GM12892 (cell line): ENCODE results near the gene PAPSS2.

Experiments
- POLR2A ChIP-seq: IDR thresholded peaks from 2 replicates; pipeline ENCODE4 v1.6.1; 2011; ENCODE audit warnings: low read depth, low read length, control low read depth
- POLR2AphosphoS5 ChIP-seq: IDR thresholded peaks from 2 replicates; pipeline ENCODE4 v1.6.1; 2011; ENCODE audit warnings: low read depth, low read length, control low read depth
- TAF1 ChIP-seq: IDR thresholded peaks from 2 replicates; pipeline ENCODE4 v1.6.1; 2011; ENCODE audit warnings: low read depth, mild to moderate bottlenecking, control low read depth, low read length, borderline replicate concordance

DNA sequence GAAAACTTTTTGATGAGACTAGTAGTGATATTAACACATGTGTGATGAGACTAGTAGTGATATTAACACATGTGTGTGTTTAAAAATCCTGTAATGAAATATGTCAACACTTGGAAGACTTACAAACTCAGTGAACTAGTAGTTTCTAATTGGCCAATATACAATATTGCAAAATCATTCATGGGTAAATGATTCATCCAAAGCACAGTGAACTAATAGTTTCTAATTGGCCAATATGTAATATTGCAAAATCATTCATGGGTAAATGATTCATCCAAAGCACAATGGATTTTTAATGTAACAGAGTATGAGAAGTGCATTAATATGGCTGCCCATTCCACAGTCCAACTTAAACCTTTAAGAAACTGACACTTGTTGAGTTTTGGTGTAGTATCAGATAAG is 80.6 kb downstream of the PAPSS2 start:
- no peak for TF ChIP-seq POLR2A
- TF ChIP-seq POLR2AphosphoS5 = no peak
- TF ChIP-seq TAF1 = no peak
